GM13976 (cell line): ENCODE data around the gene SLC13A4.

Source experiments
- DNase-seq: peaks from one replicate; pipeline ENCODE4 v3.0.0; 2012; ENCODE audit warnings: low spot score
- in situ Hi-C: fragments of 300-500 bp; cut with MboI; formaldehyde crosslinking; loops from one replicate; pipeline ENCODE4 v1.12.0; 2022; ENCODE audit warnings: low sequenced_read_pairs, mixed read lengths, inconsistent platforms; ENCODE audit not compliant: unreplicated experiment
- TF ChIP-seq, protein P1 (sequence below): IDR thresholded peaks from 2 replicates; pipeline ENCODE4 v1.5.1; 2012; ENCODE audit warnings: borderline replicate concordance, mild to moderate bottlenecking; ENCODE audit not compliant: insufficient read depth; ENCODE audit errors: extremely low read depth, missing control alignments, control extremely low read depth

SLC13A4 gene

DNA sequence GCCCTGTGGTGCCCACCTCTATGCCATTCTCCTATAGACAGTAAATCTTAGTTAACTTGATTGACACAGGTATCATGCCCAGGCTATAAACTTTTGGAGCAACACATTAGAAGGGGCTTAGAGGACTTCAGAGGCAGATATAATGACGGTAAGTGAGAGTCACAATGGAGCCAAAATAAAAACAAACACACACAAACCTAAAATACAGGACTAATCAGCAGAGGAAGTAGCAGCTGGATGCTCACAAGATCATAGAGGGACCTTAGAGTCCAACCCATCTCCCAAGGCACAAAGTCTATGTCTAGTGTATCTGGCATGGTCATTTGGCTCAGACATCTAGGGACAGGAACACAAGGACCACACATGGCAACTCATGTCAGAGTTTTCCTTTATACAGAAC is 12.3 kb downstream of the SLC13A4 start:
- in situ Hi-C loops = no loop called here
- TF ChIP-seq, protein P1, sequence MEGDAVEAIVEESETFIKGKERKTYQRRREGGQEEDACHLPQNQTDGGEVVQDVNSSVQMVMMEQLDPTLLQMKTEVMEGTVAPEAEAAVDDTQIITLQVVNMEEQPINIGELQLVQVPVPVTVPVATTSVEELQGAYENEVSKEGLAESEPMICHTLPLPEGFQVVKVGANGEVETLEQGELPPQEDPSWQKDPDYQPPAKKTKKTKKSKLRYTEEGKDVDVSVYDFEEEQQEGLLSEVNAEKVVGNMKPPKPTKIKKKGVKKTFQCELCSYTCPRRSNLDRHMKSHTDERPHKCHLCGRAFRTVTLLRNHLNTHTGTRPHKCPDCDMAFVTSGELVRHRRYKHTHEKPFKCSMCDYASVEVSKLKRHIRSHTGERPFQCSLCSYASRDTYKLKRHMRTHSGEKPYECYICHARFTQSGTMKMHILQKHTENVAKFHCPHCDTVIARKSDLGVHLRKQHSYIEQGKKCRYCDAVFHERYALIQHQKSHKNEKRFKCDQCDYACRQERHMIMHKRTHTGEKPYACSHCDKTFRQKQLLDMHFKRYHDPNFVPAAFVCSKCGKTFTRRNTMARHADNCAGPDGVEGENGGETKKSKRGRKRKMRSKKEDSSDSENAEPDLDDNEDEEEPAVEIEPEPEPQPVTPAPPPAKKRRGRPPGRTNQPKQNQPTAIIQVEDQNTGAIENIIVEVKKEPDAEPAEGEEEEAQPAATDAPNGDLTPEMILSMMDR = no peak
- DNase-seq = no peak

DNA sequence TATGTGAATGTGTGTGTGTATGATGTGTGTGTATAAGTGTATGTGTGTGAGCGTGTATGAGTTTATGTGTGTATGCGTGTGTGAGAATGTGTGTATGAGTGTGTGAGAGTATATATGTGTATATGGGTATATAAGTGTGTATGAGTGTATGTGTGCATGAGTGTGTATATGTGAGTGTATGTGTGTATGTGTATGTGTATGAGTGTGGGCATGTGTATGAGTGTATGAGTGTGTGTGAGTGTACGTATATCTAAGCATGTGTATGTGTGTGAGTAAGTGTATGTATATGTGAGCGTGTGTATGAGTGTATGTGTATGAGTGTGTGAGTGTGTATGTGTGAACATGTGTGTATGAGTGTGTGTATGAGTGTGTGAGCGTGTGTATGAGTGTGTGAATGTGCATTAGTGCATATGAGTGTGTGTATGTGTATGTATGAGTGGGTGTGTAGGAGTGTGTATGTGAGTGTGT is 12.9 kb downstream of the SLC13A4 start:
- in situ Hi-C loops = no loop called here
- TF ChIP-seq, protein P1 = no peak
- DNase-seq = no peak

GRCh38 chr7:135714534-135715009 is 13.4 kb downstream of the SLC13A4 start:
- in situ Hi-C loops = no loop called here
- TF ChIP-seq, protein P1 = no peak
- DNase-seq = no peak

DNA sequence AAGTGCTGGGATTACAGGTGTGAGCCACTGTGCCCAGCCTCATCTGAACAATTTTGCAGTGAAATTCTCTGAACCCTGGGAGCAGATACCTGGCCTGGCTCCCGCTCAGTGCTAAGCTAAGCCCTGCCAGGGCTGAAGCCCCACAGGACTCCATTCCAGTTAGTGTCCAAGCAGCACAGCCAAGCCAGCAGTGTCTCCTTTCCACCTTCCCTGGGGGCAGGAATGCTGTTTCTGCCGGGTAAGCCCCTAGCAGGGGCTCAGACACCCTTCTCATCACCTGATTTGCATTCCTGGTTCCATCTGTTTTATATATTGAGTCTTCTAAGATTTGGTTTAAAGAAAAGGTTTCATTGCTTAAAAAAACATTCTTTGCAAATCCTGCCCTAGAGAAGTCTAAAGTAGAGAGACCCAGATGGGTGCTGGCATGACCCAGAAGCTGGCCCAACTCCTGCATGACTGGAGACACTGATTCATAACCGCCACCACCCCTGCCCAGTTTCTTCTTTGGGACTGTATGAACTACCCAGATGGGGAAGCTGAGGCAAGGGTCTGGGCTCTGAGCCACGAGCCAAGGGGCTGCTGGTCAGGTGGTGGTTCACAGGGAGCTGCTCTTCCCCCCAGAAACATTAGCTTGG is 14.0 kb downstream of the SLC13A4 start:
- in situ Hi-C loops = no loop called here
- TF ChIP-seq, protein P1 = no peak
- DNase-seq = no peak

GRCh38 chr7:135712796-135713195 is 15.2 kb downstream of the SLC13A4 start:
- DNase-seq = no peak
- in situ Hi-C loops = no loop called here
- TF ChIP-seq, protein P1 = no peak

DNA sequence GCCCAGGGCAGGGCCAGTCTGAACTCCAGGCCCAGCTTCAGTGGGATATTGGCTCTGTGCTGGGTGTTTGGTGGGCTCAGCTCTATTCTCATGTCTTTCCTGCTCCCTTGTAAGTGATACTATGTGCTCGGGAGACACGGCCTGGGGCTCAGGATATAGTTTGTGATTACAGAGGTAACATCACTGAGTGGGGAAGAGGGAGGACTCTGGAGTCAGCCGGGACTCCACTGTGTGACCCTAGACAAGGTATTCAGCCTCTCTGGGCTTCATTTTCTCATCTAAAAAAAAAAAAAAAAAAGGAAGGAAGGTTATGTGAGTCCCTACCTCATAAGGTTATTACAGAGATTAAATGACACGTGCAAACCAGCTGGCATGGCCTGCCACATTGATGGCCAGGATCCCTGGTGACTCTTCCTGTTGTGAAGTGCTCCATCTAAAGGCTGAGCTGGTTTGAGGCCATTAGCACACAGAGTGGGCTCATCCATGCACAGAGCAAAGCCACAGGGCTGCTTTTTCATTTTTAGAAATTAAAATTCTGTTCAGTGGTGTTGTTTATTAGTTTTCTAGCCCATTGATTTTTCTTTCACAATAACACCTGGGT is 15.7 kb downstream of the SLC13A4 start:
- DNase-seq = no peak
- in situ Hi-C loops = no loop called here
- TF ChIP-seq, protein P1 = no peak
